WTC11 (cell line): ENCODE data around the gene MRPL19.

Experiments
- CBFB ChIP-seq: sonication (generic); formaldehyde crosslinking; IDR thresholded peaks from 2 replicates; pipeline ENCODE4 v1.8.1; 2022; ENCODE audit warnings: mild to moderate bottlenecking, low read depth, missing genetic modification reagents
- CREB1 ChIP-seq: sonication (generic); formaldehyde crosslinking; IDR thresholded peaks from 2 replicates; pipeline ENCODE4 v1.8.0; 2023; ENCODE audit warnings: mild to moderate bottlenecking, missing genetic modification reagents
- CTCF ChIP-seq: fragments of 200-600 bp; IDR thresholded peaks from 2 replicates; pipeline ENCODE4 v1.8.0; 2022; ENCODE audit warnings: antibody characterized with exemption
- FOXJ3 ChIP-seq: sonication (generic); formaldehyde crosslinking; IDR thresholded peaks from 2 replicates; pipeline ENCODE4 v1.9.0; 2021; ENCODE audit warnings: missing genetic modification reagents, mild to moderate bottlenecking, borderline replicate concordance
- MAX ChIP-seq: sonication (generic); formaldehyde crosslinking; IDR thresholded peaks from 2 replicates; pipeline ENCODE4 v1.8.0; 2022; ENCODE audit warnings: mild to moderate bottlenecking, missing genetic modification reagents
- NFYB ChIP-seq: sonication (generic); formaldehyde crosslinking; conservative IDR thresholded peaks from 2 replicates; pipeline ENCODE4 v1.8.0; 2022; ENCODE audit warnings: low read depth, missing genetic modification reagents
- PRDM15 ChIP-seq: sonication (generic); formaldehyde crosslinking; IDR thresholded peaks from 2 replicates; pipeline ENCODE4 v1.8.0; 2022; ENCODE audit warnings: missing genetic modification reagents
- USF2 ChIP-seq: sonication (generic); formaldehyde crosslinking; IDR thresholded peaks from 2 replicates; pipeline ENCODE4 v1.8.1; 2023; ENCODE audit warnings: mild to moderate bottlenecking, missing genetic modification reagents, moderate library complexity

- TF ChIP-seq CTCF (no peak), FOXJ3 (CRISPR knock-in tag) (no peak), CREB1 (CRISPR knock-in tag) (no peak), NFYB (no peak; the same call in 1 of the 2 replicates), MAX (CRISPR knock-in tag) (peak; percentile 67; the same call in 1 of the 2 replicates), USF2 (no peak), PRDM15 (CRISPR knock-in tag) (no peak), CBFB (CRISPR knock-in tag) (no peak)
Observed at GRCh38 chr2:75646583-75647425, at the start of gene MRPL19.
